ENCODE measurements around the gene SLFN11.
"Not testable (repeated sequence)": the region's sequence is repeated elsewhere in the genome, so short reads cannot be mapped to it uniquely, and the experiment has no call there.

SLFN11 gene

GRCh38 chr17:35359398-35359797 is 14.0 kb downstream of the SLFN11 start:
- DNase-seq (ENCODE audit: low spot score): no peak

GRCh38 chr17:35352284-35352683 is 21.1 kb downstream of the SLFN11 start:
- DNase-seq (ENCODE audit: low spot score): no peak

DNA sequence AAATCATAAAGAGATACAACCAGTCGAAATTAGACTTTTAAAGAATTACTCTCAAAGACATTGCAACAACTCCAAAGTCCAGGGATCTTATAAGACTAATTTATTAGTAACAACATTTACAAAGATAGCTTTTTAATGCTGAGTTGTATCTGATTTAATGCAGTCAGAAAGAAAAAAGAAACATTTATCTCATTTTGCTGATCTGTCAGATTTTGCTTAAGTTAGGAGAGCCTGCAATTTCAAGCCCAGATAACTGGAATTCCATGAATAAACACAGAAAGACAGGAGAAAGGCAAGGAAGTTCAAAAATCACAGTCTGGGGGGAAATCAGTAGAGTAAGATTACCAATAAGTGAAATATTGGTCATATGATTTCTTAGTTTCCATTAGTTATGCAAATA is 22.9 kb downstream of the SLFN11 start:
- DNase-seq (ENCODE audit: low spot score): no peak

DNA sequence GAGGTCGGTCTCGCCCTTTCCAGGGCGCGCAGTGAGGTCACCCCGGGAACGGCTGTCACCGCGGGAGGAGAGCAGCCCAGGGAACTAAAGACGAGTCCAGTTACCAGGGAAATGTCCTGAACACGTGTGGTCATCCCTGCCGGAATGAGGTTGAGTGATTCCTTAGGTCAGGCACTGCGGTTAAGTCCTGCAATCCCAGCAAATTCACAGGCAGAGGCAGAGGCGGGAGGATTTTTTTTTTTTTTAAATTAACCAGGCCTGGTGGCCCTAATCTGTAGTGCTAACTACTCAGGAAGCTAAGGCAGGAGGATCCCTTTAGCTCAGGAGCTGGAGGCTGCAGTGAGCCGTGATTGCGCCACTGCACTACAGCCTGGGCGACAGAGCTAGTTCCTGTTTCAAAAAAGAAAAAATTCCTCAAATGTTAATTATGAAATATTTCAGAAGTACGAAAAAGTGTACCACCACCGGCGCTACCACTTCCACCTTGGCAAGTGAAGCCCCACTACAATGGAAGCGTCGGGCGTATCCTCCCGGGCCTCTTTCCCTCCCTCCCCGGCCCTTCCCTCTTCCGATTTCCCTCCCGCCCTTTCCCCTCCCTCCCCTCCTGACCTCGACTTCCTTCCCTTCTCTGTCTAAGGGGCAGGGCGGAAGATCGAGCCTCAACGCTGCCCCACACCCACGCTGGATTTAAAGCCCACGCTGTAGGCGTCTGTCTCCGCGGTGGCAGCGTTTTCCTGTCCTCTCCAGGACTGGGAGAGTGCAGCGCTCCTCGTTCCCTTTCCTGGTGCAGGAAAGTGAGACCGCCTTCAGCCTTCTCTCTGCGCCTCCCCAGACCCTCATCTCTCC is 27.3 kb downstream of the SLFN11 start:
- DNase-seq (ENCODE audit: low spot score): peak; percentile 59

GRCh38 chr17:35345445-35345925 is 27.9 kb downstream of the SLFN11 start:
- DNase-seq (ENCODE audit: low spot score): no peak

GRCh38 chr17:35344262-35344661 is 29.2 kb downstream of the SLFN11 start:
- DNase-seq (ENCODE audit: low spot score): no peak

DNA sequence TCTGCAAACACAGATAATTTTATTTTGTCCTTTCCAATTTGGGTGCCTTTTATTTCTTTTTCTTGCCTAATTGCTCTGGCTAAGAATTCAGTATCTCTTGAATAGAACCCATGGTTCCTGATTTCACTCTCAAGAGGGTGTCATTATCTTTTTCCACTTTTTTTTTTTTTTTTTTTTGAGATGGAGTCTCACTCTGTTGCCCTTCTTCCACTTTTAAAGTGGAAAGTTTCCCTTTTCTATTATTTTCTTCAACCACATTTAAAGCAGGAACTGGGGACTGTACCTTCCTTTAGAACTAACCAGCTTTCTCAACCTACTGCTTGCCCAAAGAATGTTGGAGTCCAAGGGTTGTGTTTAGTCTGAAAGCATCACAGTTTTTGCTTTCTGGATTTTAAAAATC is 31.1 kb downstream of the SLFN11 start:
- DNase-seq (ENCODE audit: low spot score): no peak

GRCh38 chr17:35341411-35341992 is 31.9 kb downstream of the SLFN11 start:
- no peak for DNase-seq (ENCODE audit: low spot score)

- DNase-seq (ENCODE audit: low spot score): no peak
Observed at GRCh38 chr17:35338230-35338629, 35.2 kb downstream of the SLFN11 start.

DNA sequence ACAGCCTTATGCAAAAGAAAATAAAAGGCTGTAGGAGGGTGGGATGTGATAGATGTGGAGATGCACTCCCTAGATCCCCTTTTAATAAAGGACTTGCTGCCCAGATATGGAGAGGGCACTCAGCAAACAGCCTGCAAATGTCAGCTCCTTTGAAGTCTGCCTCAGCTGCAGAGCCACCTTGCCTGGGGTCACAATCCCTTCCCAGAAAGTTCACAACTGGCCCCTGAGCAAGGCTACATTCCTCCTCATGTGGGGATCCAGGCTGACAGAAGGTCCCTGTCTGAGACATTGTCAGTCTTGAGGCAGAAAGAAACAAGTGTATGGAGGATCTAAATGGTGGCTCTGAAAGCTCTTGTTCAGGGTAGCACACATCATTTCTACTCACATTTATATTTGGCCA is 36.1 kb downstream of the SLFN11 start:
- DNase-seq (ENCODE audit: low spot score): no peak

GRCh38 chr17:35333578-35333977 is 39.8 kb downstream of the SLFN11 start:
- DNase-seq (ENCODE audit: low spot score): not testable (repeated sequence)

DNA sequence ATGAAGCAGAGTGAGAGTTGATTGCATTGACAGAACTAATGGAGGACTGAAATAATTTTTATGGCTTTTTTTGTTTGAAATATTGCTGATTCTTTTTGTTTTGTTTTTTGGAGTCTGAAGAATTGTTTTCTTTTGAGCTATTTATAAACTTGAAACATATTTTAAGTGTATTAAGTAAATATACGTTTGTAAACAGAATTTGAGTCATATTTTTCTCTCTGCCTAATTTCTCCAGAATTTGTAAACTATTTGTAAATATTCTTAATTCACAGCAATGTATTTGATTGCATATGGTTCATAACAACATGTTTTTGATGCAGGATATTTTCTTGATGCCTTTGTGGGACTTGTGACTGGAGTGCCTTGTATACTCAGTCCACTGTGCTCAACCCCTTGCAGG is 50.7 kb downstream of the SLFN11 start:
- DNase-seq (ENCODE audit: low spot score): no peak

DNA sequence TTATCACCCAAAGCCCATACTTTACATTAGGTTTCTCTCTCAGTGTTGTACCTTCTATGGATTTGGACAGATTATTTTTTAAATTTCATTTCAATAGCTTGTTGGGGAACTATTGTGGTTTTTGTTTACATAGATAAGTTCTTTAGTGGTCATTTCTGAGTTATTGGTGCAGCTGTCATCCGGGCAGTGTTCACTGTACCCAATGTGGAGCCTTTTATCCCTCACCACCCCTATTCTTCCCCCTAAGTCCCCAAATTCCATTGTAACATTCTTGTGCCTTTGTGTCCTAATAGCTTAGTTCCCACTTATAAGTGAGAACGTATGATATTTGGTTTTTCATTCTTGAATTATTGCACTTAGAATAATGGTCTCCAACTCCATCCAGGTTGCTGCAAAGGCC is 57.5 kb downstream of the SLFN11 start:
- DNase-seq (ENCODE audit: low spot score): no peak

- DNase-seq (ENCODE audit: low spot score): no peak
Observed at GRCh38 chr17:35315283-35315682, 58.1 kb downstream of the SLFN11 start.

GRCh38 chr17:35314415-35315216 is 58.8 kb downstream of the SLFN11 start:
- no peak for DNase-seq (ENCODE audit: low spot score)

DNA sequence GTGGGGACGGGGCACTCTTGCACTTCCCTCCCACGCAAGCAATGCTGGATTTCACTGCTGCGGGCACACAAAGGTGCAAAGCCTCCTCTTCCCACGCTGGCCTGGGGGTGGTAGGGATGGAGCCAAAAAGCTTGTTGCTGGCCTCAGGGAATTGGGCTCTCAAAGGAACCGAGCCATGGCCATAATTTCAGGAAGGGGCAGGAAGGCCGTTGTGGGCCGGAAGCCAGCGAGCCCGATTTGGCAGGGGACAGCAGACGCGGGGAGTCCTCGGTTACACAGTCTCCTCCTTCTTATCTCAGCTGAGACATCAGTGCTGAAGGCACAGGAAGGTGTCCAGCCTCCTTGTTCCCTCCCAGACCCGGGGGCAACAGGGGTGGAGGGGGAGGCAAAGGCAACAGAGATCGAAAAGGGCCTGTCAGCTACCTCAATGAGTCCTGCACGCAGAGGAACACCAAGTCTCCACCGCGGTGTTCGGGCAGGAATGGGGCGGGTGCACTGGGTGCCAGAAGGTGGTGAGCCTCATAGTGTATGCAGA is 59.5 kb downstream of the SLFN11 start:
- peak; percentile 2 for DNase-seq (ENCODE audit: low spot score)

DNA sequence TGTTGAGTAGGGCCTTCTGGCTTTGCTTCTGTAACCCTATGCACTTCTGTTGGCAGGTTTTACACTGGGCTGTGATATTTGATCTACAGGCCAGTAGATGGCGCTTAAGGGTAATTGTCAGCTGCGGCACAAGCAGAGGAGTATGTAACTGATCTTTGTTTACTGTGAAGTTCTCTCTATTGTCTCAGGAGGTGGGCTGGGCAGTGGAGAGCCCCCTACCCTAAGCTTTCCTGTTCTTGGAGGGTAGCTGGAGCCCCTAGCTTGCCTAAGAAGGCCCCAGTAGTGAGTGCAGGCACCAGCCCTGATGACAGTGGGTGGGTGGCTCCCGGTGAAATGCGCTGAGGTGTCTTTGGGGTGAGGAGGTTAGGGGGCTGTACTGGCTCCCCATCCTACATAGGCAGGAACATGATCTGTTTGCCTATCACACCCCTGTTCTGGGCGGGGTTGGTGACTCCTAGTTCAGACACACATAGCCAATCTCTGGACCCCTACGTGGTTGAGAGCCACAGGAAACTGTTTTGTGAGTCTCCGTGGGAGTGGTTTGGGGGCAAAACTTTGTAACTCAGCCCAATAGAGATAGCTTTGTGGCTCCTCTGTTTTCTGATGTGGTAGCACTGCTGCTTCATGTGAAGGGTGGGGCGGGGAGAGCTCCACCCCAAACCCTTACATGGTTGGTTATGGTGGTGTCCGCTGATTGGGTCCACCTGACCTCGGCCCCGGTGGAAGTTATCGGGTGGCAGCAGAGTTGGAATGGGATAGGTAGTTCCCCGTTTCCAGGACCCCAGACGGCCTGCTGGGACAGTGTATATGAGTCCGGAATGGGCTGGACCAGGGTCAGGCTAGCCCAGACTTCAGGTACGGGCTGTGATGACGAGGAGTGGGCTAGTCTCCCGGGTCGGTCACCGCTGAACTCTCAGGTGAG is 60.4 kb downstream of the SLFN11 start:
- peak; percentile 84 for DNase-seq (ENCODE audit: low spot score)

- DNase-seq (ENCODE audit: low spot score): no peak
Observed at GRCh38 chr17:35312346-35312745, 61.1 kb downstream of the SLFN11 start.

GRCh38 chr17:35309345-35309744 is 64.1 kb downstream of the SLFN11 start:
- DNase-seq (ENCODE audit: low spot score): not testable (repeated sequence)

Data from Ammon's horn (tissue), 1 donor.